ENCODE results near the gene PIGS.

The PIGS gene

DNA sequence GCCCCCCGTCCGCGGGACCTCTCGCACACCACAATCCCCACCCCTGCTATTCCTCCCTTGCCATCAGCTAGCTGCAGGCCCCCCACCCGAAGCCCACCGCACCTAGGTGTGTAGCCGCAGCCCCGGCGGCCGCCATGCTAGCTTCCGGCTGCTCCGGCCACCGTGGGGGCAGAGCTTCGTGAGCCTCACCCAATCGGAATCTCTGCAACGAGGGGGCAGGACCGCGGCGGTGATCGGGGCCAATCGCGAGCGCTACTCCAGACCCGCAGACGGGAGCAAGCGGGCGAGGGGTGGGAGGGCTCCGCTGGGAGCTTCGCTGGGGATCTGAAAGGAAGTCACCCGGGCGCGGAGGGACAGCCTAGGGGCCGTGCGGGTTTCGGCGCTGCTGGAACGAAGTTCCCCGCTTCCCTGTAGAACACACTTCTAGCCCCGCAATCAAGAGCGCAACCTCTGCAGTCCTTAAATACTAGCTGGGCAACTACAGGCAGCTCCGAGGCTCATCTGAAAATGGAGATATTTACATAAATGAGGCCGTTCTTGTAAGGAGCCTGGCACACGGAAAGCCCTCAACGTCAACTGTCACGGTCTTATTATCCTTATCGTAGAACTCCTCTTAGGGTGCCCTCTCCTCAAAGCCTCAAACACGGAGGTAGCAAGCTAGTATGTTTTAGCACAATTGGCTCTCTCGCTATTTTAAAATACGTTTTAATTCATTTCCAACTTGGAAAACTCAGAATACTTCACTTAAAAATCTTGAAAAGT is at the start of gene PIGS:
Gene PIGS, minus strand, starts transcription at position 164 of the 762 bp plus-strand sequence. Its CDS starts 28 bp downstream, at position 136.
- H3K27ac ChIP-seq = peak within 1 kb of the TSS; percentile 59 to 77
- DNase-seq (ENCODE audit: low spot score) = peak; percentile 96
- TF ChIP-seq, protein P1, sequence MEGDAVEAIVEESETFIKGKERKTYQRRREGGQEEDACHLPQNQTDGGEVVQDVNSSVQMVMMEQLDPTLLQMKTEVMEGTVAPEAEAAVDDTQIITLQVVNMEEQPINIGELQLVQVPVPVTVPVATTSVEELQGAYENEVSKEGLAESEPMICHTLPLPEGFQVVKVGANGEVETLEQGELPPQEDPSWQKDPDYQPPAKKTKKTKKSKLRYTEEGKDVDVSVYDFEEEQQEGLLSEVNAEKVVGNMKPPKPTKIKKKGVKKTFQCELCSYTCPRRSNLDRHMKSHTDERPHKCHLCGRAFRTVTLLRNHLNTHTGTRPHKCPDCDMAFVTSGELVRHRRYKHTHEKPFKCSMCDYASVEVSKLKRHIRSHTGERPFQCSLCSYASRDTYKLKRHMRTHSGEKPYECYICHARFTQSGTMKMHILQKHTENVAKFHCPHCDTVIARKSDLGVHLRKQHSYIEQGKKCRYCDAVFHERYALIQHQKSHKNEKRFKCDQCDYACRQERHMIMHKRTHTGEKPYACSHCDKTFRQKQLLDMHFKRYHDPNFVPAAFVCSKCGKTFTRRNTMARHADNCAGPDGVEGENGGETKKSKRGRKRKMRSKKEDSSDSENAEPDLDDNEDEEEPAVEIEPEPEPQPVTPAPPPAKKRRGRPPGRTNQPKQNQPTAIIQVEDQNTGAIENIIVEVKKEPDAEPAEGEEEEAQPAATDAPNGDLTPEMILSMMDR (IDR thresholded peaks at IDR 0.05) = no peak
- peak within 1 kb of the TSS; percentile 92 for H3K4me3 ChIP-seq

DNA sequence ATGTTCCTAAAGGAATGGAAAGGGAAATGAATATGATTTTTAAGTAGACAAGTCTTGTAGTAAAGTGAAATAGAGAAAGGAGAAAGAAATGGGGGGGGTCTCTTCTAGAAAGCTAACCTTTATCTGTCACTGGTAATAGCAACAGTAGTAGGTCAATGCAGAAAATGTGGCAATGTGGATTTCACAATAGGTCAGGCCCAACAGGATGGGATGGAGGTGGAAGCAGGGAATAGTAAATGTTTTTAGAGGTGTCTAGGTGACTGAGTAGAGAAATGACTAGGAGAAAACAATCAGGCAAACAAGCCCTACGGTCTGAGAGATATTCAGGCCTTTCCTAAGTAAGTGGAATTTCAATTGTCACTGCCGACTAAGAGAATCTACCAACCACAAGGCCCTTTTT is 48.7 kb upstream of the PIGS start:
- no peak for DNase-seq (ENCODE audit: low spot score)
- TF ChIP-seq, protein P1 (IDR thresholded peaks at IDR 0.05) = no peak
- Histone ChIP-seq H3K27ac (no peak overlapping the region), H3K4me3 (no peak overlapping the region)

DNA sequence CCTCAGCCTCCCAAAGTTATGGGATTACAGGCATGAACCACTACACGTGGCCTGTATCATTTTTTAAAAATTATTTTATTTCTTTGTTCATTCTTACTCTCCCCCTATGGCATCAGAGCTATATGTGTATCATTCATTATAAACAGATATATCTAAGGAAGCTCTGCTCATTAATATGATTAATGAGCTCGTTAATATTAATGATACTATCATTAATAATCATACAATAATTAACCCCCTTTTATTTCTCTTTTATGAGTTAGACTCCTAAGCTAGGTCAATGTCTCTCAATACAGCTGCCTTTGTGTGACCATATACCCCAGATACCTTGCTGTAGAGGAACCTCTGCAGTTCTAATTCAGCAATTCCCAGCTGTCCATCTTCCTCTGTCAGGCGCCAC is 47.1 kb upstream of the PIGS start:
- no peak for DNase-seq (ENCODE audit: low spot score)
- Histone ChIP-seq H3K4me3 (no peak overlapping the region), H3K27ac (no peak overlapping the region)
- TF ChIP-seq, protein P1 (IDR thresholded peaks at IDR 0.05) = no peak

DNA sequence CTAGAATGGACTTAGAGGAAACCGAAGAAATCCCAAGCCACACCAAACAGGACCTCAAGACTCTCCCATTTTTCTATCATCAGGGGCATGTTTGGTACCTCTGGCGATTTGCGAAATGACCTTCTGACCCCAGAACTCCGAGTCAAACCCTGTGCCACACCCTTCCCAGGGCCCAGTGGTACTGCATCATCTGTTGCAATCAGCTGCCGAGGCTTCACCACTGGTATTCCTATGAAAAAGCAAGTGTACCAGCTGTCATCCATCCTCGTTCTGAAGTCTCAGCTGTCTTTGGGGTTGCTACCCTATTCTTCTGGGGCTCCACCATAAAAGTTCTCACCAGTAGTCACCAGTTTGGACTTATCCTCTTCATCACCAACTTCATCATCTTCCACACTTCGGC is 45.0 kb upstream of the PIGS start:
- TF ChIP-seq, protein P1 (IDR thresholded peaks at IDR 0.05) = no peak

DNA sequence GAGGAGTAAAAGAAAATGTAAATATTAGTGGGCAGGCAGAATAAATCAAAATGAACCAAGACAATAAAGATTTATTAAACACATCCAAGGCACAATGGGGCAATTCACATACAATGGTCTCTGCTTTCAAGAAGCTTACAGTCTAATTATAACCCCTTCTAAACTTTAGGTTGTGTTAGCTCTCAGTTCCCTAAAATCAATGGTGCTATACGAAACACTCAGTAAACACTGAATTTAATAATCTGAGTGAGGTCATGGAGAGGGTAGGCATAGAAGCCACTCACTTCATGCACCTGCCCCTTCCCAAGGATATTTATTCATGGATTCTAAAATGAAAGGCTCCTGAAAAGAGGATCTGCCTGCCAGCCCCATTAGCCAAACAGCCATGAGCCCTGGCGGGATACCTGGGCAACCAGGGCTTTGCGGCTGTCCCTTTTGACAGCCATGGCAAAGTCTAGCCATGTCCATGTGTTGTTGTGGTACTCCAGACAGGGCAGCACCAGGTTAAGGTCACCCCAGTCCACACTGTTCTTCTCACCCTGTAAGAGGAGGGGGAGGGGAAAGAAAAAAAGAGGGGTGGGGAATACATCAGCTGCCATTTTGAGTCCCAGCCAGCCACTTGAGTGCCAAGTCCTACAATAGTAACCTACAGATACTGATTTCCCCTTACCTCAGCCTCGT is 44.1 kb upstream of the PIGS start:
- Histone ChIP-seq H3K4me3 (no peak overlapping the region), H3K27ac (no peak overlapping the region)
- DNase-seq (ENCODE audit: low spot score) = peak; percentile 57
- TF ChIP-seq, protein P1 (IDR thresholded peaks at IDR 0.05) = no peak

More for the DNA sequence above, 45.0 kb upstream of the PIGS start:
- Histone ChIP-seq H3K4me3 (no peak overlapping the region), H3K27ac (no peak overlapping the region)
- DNase-seq (ENCODE audit: low spot score) = peak; percentile 50

DNA sequence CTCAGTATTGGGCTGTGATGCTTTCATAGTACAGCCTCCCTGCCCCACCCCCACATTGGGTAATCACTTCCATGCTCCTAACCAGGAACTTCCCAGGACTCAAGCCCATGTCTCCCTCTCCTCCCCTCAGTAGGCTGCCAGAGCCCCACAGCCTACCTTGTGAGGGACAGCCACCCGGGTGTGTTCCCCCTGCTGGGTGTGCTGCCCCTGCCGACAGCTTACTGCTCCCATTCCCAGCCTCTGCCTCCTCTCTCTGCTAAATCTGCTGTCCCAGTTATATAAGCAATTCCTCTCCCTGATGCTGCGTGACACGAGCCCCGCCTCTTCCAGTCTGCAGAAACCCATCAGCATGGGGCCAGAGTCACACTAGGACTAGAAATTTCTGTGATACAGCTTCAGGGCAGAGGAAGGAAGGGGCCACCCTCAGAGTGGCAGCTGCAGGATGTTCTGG is 42.6 kb upstream of the PIGS start, which contains the start of gene RSKR:
Gene RSKR, minus strand, starts transcription at position 255 of the 451 bp plus-strand sequence. Its CDS starts 24 bp downstream, at position 231.
- Histone ChIP-seq H3K27ac (no peak within 1 kb of the TSS), H3K4me3 (no peak within 1 kb of the TSS)
- TF ChIP-seq, protein P1 (IDR thresholded peaks at IDR 0.05) = no peak
- DNase-seq (ENCODE audit: low spot score) = peak; percentile 66
